WTC11 (cell line): Measurements from ENCODE around the gene LCT. TPM values are rescaled to one million over a fixed set of nuclear protein-coding genes. Genes with fewer than 3 reads are reported as not detected.

Experiments
- ATAC-seq: fragments of 200-7000 bp; cut with Tn5 transposase; 2 replicates; pipeline ENCODE4 v1.10.0; 2021; ENCODE audit warnings: mild to moderate bottlenecking, moderate library complexity
- CTCF ChIA-PET: fragments of 300-600 bp; sonication (Branson Sonifier 250); formaldehyde crosslinking; loops from one replicate; lab custom pipeline; 2021; ENCODE audit warnings: antibody characterized with exemption; lab: Charles Lee
- POLR2A ChIA-PET: fragments of 350-600 bp; sonication (Branson Sonifier 250); formaldehyde crosslinking; loops from one replicate; lab custom pipeline; 2021; ENCODE audit warnings: antibody characterized with exemption; lab: Charles Lee
- DNase-seq: peaks from one replicate; pipeline ENCODE4 v3.0.0; 2021; ENCODE audit warnings: low spot score
- H3K27ac Mint-ChIP-seq: 2 replicates; pipeline ENCODE4 v1.8.0; 2021; ENCODE audit warnings: mixed read lengths
- H3K27me3 Mint-ChIP-seq: 2 replicates; pipeline ENCODE4 v1.8.0; 2021; ENCODE audit warnings: low read depth, mild to moderate bottlenecking, moderate library complexity, mixed read lengths
- H3K36me3 Mint-ChIP-seq: 2 replicates; pipeline ENCODE4 v1.8.0; 2021; ENCODE audit warnings: mixed read lengths
- H3K4me1 Mint-ChIP-seq: 2 replicates; pipeline ENCODE4 v1.8.0; 2022; ENCODE audit warnings: mixed read lengths
- H3K4me3 Mint-ChIP-seq: 2 replicates; pipeline ENCODE4 v1.8.0; 2021; ENCODE audit warnings: mild to moderate bottlenecking, moderate library complexity, mixed read lengths
- H3K9me3 Mint-ChIP-seq: 2 replicates; pipeline ENCODE4 v1.8.0; 2021; ENCODE audit warnings: mixed read lengths
- CREB1 ChIP-seq: sonication (generic); formaldehyde crosslinking; IDR thresholded peaks from 2 replicates; pipeline ENCODE4 v1.8.0; 2023; ENCODE audit warnings: mild to moderate bottlenecking, missing genetic modification reagents
- ETV6 ChIP-seq: sonication (generic); formaldehyde crosslinking; IDR thresholded peaks from 2 replicates; pipeline ENCODE4 v1.8.1; 2022; ENCODE audit warnings: mild to moderate bottlenecking, missing genetic modification reagents
- FOXJ3 ChIP-seq: sonication (generic); formaldehyde crosslinking; IDR thresholded peaks from 2 replicates; pipeline ENCODE4 v1.9.0; 2021; ENCODE audit warnings: missing genetic modification reagents, mild to moderate bottlenecking, borderline replicate concordance
- GTF2I ChIP-seq: fragments of 250-450 bp; sonication (Bioruptor Pico); conservative IDR thresholded peaks from 2 replicates; pipeline ENCODE4 v1.4.0; 2021; ENCODE audit warnings: mild to moderate bottlenecking
- KAT7 ChIP-seq: sonication (generic); formaldehyde crosslinking; IDR thresholded peaks from 2 replicates; pipeline ENCODE4 v1.8.1; 2023; ENCODE audit warnings: missing genetic modification reagents, mild to moderate bottlenecking, borderline replicate concordance
- NFATC4 ChIP-seq: fragments of 250-450 bp; sonication (Bioruptor Pico); IDR thresholded peaks from 2 replicates; pipeline ENCODE4 v1.9.0; 2021; ENCODE audit warnings: mild to moderate bottlenecking
- NR3C1 ChIP-seq: sonication (generic); formaldehyde crosslinking; conservative IDR thresholded peaks from 2 replicates; pipeline ENCODE4 v1.8.1; 2023; ENCODE audit warnings: low read depth, mild to moderate bottlenecking, missing genetic modification reagents
- SMAD4 ChIP-seq: sonication (generic); formaldehyde crosslinking; IDR thresholded peaks from 2 replicates; pipeline ENCODE4 v1.8.0; 2022; ENCODE audit warnings: mild to moderate bottlenecking, missing genetic modification reagents
- SOX15 ChIP-seq: fragments of 250-450 bp; sonication (Bioruptor Pico); IDR thresholded peaks from 2 replicates; pipeline ENCODE4 v1.9.0; 2021; ENCODE audit warnings: mild to moderate bottlenecking
- TP53 ChIP-seq: sonication (generic); formaldehyde crosslinking; IDR thresholded peaks from 2 replicates; pipeline ENCODE4 v1.8.1; 2023; ENCODE audit warnings: mild to moderate bottlenecking, missing genetic modification reagents
- USF1 ChIP-seq: sonication (generic); formaldehyde crosslinking; IDR thresholded peaks from 2 replicates; pipeline ENCODE4 v1.8.0; 2022; ENCODE audit warnings: mild to moderate bottlenecking, missing genetic modification reagents
- ZBTB21 ChIP-seq: sonication (generic); formaldehyde crosslinking; IDR thresholded peaks from 2 replicates; pipeline ENCODE4 v1.8.1; 2023; ENCODE audit warnings: mild to moderate bottlenecking, missing genetic modification reagents, borderline replicate concordance
- ZMAT4 ChIP-seq: fragments of 250-450 bp; sonication (Bioruptor Pico); IDR thresholded peaks from 2 replicates; pipeline ENCODE4 v1.9.0; 2021; ENCODE audit warnings: mild to moderate bottlenecking
- ZNF232 ChIP-seq: sonication (generic); formaldehyde crosslinking; IDR thresholded peaks from 2 replicates; pipeline ENCODE4 v1.8.0; 2022; ENCODE audit warnings: mild to moderate bottlenecking, missing genetic modification reagents
- ZNF281 ChIP-seq: sonication (generic); formaldehyde crosslinking; IDR thresholded peaks from 2 replicates; pipeline ENCODE4 v1.8.0; 2023; ENCODE audit warnings: mild to moderate bottlenecking, missing genetic modification reagents
- ZNF532 ChIP-seq: fragments of 250-450 bp; sonication (Bioruptor Pico); IDR thresholded peaks from 2 replicates; pipeline ENCODE4 v1.9.0; 2021; ENCODE audit warnings: mild to moderate bottlenecking, borderline replicate concordance
- total RNA-seq: library from RNA; stranded (reverse); gene quantifications from 3 replicates; pipeline ENCODE4 v1.2.3, GENCODE V29; 2021
- TF ChIP-seq, protein P1 (sequence below): sonication (generic); formaldehyde crosslinking; IDR thresholded peaks from 2 replicates; pipeline ENCODE4 v1.8.0; 2022; ENCODE audit warnings: mild to moderate bottlenecking, missing genetic modification reagents
- TF ChIP-seq, protein P2 (sequence below): fragments of 250-450 bp; sonication (Bioruptor Pico); IDR thresholded peaks from 2 replicates; pipeline ENCODE4 v1.8.0; 2021; ENCODE audit warnings: mild to moderate bottlenecking

LCT gene
- total RNA-seq, 1 experiment from 2014 or later = 0.02 TPM

GRCh38 chr2:135818937-135819610, 17.9 kb downstream of the LCT start:
- DNase-seq (peak; percentile 47), ATAC-seq (peak; percentile 91)
- no peak overlapping the region for H3K4me3 Mint-ChIP-seq
- no peaks in the 10 kb centered on the region for H3K4me1 Mint-ChIP-seq
- ChIA-PET POLR2A (no interaction called here), CTCF (interaction anchor here (1.2 kb wide), 1 partner anchor 21 kb away, joined by 3 read pairs; no protein-coding TSS in a partner anchor)
- no peaks in the 10 kb centered on the region for H3K36me3 Mint-ChIP-seq
- H3K9me3 Mint-ChIP-seq = peaks cover 24% of the 10 kb centered on the region
- TF ChIP-seq TP53 (CRISPR knock-in tag) (no peak), CREB1 (CRISPR knock-in tag) (no peak), GTF2I (CRISPR knock-in tag) (0 out of 2 replicates have a peak, but pooled peaks have one; percentile 44), KAT7 (CRISPR knock-in tag) (no peak), SOX15 (CRISPR knock-in tag) (no peak)
- TF ChIP-seq, protein P1, sequence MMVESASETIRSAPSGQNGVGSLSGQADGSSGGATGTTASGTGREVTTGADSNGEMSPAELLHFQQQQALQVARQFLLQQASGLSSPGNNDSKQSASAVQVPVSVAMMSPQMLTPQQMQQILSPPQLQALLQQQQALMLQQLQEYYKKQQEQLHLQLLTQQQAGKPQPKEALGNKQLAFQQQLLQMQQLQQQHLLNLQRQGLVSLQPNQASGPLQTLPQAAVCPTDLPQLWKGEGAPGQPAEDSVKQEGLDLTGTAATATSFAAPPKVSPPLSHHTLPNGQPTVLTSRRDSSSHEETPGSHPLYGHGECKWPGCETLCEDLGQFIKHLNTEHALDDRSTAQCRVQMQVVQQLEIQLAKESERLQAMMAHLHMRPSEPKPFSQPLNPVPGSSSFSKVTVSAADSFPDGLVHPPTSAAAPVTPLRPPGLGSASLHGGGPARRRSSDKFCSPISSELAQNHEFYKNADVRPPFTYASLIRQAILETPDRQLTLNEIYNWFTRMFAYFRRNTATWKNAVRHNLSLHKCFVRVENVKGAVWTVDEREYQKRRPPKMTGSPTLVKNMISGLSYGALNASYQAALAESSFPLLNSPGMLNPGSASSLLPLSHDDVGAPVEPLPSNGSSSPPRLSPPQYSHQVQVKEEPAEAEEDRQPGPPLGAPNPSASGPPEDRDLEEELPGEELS (CRISPR knock-in tag) = no peak
- H3K27ac Mint-ChIP-seq = no peak overlapping the region
- H3K27me3 Mint-ChIP-seq = peaks cover 7% of the 10 kb centered on the region; the same call in 1 of the 2 replicates

DNA sequence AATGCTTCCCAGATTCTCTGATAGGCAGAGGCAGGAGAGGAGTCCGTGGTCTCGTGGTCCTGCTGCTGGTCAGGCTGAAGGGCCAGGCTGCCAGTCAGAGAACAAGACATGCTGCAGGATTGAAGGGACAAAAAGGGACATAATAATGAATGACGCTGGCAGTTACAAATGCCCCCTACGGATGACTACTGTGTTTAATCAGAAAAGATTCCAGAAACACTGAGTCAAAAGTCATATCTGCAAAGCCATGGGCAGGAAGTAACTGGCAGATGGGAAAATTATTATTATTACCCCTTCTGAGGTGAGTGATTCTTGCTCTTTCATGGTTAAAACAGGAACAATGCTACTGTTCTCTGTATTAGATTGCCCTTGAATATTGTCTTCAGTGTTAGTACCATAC, 19.0 kb downstream of the LCT start:
- H3K4me3 Mint-ChIP-seq = no peak overlapping the region
- H3K4me1 Mint-ChIP-seq = no peaks in the 10 kb centered on the region
- CTCF ChIA-PET = interaction anchor here (1.2 to 2.2 kb wide), 2 partner anchors 20 kb away, joined by 3 to 15 read pairs; no protein-coding TSS in a partner anchor
- peaks cover 3% of the 10 kb centered on the region; the same call in 1 of the 2 replicates for H3K27me3 Mint-ChIP-seq
- POLR2A ChIA-PET = no interaction called here
- DNase-seq (no peak), ATAC-seq (no peak)
- H3K36me3 Mint-ChIP-seq = no peaks in the 10 kb centered on the region
- peaks cover 20% of the 10 kb centered on the region for H3K9me3 Mint-ChIP-seq
- no peak overlapping the region for H3K27ac Mint-ChIP-seq
- TF ChIP-seq ZNF232 = no peak
- no peak for TF ChIP-seq ZBTB21
- no peak for TF ChIP-seq NR3C1 (CRISPR knock-in tag)
- TF ChIP-seq ZMAT4 = no peak
- TF ChIP-seq NFATC4 (CRISPR knock-in tag) = no peak
- no peak for TF ChIP-seq CREB1 (CRISPR knock-in tag)
- TF ChIP-seq, protein P2, sequence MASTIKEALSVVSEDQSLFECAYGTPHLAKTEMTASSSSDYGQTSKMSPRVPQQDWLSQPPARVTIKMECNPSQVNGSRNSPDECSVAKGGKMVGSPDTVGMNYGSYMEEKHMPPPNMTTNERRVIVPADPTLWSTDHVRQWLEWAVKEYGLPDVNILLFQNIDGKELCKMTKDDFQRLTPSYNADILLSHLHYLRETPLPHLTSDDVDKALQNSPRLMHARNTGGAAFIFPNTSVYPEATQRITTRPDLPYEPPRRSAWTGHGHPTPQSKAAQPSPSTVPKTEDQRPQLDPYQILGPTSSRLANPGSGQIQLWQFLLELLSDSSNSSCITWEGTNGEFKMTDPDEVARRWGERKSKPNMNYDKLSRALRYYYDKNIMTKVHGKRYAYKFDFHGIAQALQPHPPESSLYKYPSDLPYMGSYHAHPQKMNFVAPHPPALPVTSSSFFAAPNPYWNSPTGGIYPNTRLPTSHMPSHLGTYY (CRISPR knock-in tag) = no peak
- no peak for TF ChIP-seq USF1 (CRISPR knock-in tag)
- no peak for TF ChIP-seq SMAD4 (CRISPR knock-in tag)
- no peak for TF ChIP-seq FOXJ3 (CRISPR knock-in tag)
- TF ChIP-seq, protein P1 (CRISPR knock-in tag) = no peak
- TF ChIP-seq ETV6 (CRISPR knock-in tag) = no peak
- TF ChIP-seq ZNF532 (CRISPR knock-in tag) = no peak
- TF ChIP-seq ZNF281 = no peak
